Activated CD8-positive, alpha-beta memory T cell treated with anti-CD3 and anti-CD28 coated beads, Interleukin-2, amount 10 ng/mL, durations not matched to agents 7 days and 5 days (primary cell): Measurements from ENCODE around the gene RABGGTA. TPM values are rescaled to one million over a fixed set of nuclear protein-coding genes. Genes with fewer than 3 reads are reported as not detected.
A peak's percentile ranks its signal among the peaks of the same experiment; 100 is the strongest.

Experiments
- ATAC-seq: fragments of 150-1000 bp; cut with Tn5 transposase; one replicate; pipeline ENCODE4 v1.10.0; 2021; ENCODE audit warnings: moderate library complexity
- CTCF ChIA-PET: fragments of 350-600 bp; sonication (Branson Sonifier 250); formaldehyde crosslinking; loops from one replicate; lab custom pipeline; 2021; ENCODE audit warnings: antibody characterized with exemption; lab: Charles Lee
- DNase-seq: peaks from one replicate; pipeline ENCODE4 v3.0.0-alpha.2; 2020
- H3K27ac Mint-ChIP-seq: one replicate; pipeline ENCODE4 v1.8.0; 2021; ENCODE audit warnings: mild to moderate bottlenecking, mixed read lengths
- H3K27me3 Mint-ChIP-seq: one replicate; pipeline ENCODE4 v1.8.0; 2021; ENCODE audit warnings: mixed read lengths
- H3K36me3 Mint-ChIP-seq: one replicate; pipeline ENCODE4 v1.8.0; 2021; ENCODE audit warnings: mild to moderate bottlenecking, mixed read lengths
- H3K4me1 Mint-ChIP-seq: one replicate; pipeline ENCODE4 v1.8.0; 2021; ENCODE audit warnings: mixed read lengths
- H3K4me3 Mint-ChIP-seq: one replicate; pipeline ENCODE4 v1.8.0; 2021; ENCODE audit warnings: mild to moderate bottlenecking, moderate library complexity, mixed read lengths
- H3K9me3 Mint-ChIP-seq: one replicate; pipeline ENCODE4 v1.8.0; 2022; ENCODE audit warnings: low read depth, mixed read lengths
- total RNA-seq, 2 experiments: library from RNA; stranded (reverse); gene quantifications; one replicate each; pipeline ENCODE4 v1.2.3, GENCODE V29; 2021

RABGGTA gene
- total RNA-seq, 2 experiments from 2014 or later = 34.3 to 44.6 TPM

- Mint-ChIP-seq H3K4me3 (no peak overlapping the region), H3K27ac (no peak overlapping the region), H3K27me3 (no peaks in the 10 kb centered on the region), H3K4me1 (peaks cover 75% of the 10 kb centered on the region), H3K9me3 (no peaks in the 10 kb centered on the region), H3K36me3 (peaks cover 57% of the 10 kb centered on the region)
- no peak for ATAC-seq
- no peak for DNase-seq
- CTCF ChIA-PET = interaction anchor here (1.5 to 21.6 kb wide), 4 partner anchors 9 to 93 kb away, joined by 7 to 541 read pairs (median 60); partner anchors contain the start of genes ADCY4, CIDEB, DHRS1 and LTB4R
These were observed 33.9 kb downstream of the RABGGTA start for GRCh38 chr14:24237463-24237955.

GRCh38 chr14:24236689-24237462 is 34.5 kb downstream of the RABGGTA start:
- Mint-ChIP-seq H3K4me3 (no peak overlapping the region), H3K36me3 (peaks cover 57% of the 10 kb centered on the region), H3K27me3 (no peaks in the 10 kb centered on the region), H3K27ac (no peak overlapping the region), H3K9me3 (no peaks in the 10 kb centered on the region), H3K4me1 (peaks cover 72% of the 10 kb centered on the region)
- ATAC-seq (no peak), DNase-seq (no peak)
- CTCF ChIA-PET = interaction anchor here (1.5 to 21.6 kb wide), 3 partner anchors 10 to 67 kb away, joined by 7 to 541 read pairs (median 7); partner anchors contain the start of genes CIDEB, DHRS1, LTB4R and LTB4R2

GRCh38 chr14:24235804-24236688 is 35.4 kb downstream of the RABGGTA start:
- no peaks in the 10 kb centered on the region for H3K9me3 Mint-ChIP-seq
- CTCF ChIA-PET = interaction anchor here (1.5 to 21.6 kb wide), 6 partner anchors 20 to 75 kb away, joined by 3 to 541 read pairs (median 6); partner anchors contain the start of genes CIDEB, DHRS1, IRF9 and LTB4R
- peaks cover 55% of the 10 kb centered on the region for H3K36me3 Mint-ChIP-seq
- H3K27ac Mint-ChIP-seq = no peak overlapping the region
- DNase-seq (no peak), ATAC-seq (no peak)
- H3K4me1 Mint-ChIP-seq = peaks cover 71% of the 10 kb centered on the region
- no peak overlapping the region for H3K4me3 Mint-ChIP-seq
- H3K27me3 Mint-ChIP-seq = no peaks in the 10 kb centered on the region

GRCh38 chr14:24234095-24235005 is 37.0 kb downstream of the RABGGTA start:
- H3K4me1 Mint-ChIP-seq = peaks cover 62% of the 10 kb centered on the region
- no peaks in the 10 kb centered on the region for H3K9me3 Mint-ChIP-seq
- no peak for ATAC-seq
- CTCF ChIA-PET = interaction anchor here (1.0 to 21.6 kb wide), 10 partner anchors 8 to 202 kb away, joined by 3 to 541 read pairs (median 6); partner anchors contain the start of genes CIDEB, DHRS1, EMC9 and IRF9
- H3K36me3 Mint-ChIP-seq = peaks cover 44% of the 10 kb centered on the region
- H3K27me3 Mint-ChIP-seq = no peaks in the 10 kb centered on the region
- H3K4me3 Mint-ChIP-seq = peak overlapping the region; percentile 84
- no peak for DNase-seq
- peak overlapping the region; percentile 45 for H3K27ac Mint-ChIP-seq

- H3K4me1 Mint-ChIP-seq = peaks cover 57% of the 10 kb centered on the region
- DNase-seq (no peak), ATAC-seq (no peak)
- peak overlapping the region; percentile 84 for H3K4me3 Mint-ChIP-seq
- H3K27me3 Mint-ChIP-seq = no peaks in the 10 kb centered on the region
- CTCF ChIA-PET = interaction anchor here (1.9 to 21.6 kb wide), 3 partner anchors 9 to 100 kb away, joined by 6 to 541 read pairs (median 21); partner anchors contain the start of genes CIDEB, DHRS1, LTB4R and LTB4R2
- peak overlapping the region; percentile 95 for H3K27ac Mint-ChIP-seq
- H3K9me3 Mint-ChIP-seq = no peaks in the 10 kb centered on the region
- H3K36me3 Mint-ChIP-seq = peaks cover 36% of the 10 kb centered on the region
These were observed 37.9 kb downstream of the RABGGTA start for GRCh38 chr14:24233538-24233866.

GRCh38 chr14:24232645-24233537 is 38.5 kb downstream of the RABGGTA start, which contains the start of gene GMPR2:
Gene GMPR2 (plus strand): TSS chr14:24232929. CDS start chr14:24233254, 325 bp downstream.
- Mint-ChIP-seq H3K27ac (peak within 1 kb of the TSS; percentile 95), H3K4me1 (peaks cover 54% of the 10 kb centered on the region), H3K36me3 (peaks cover 31% of the 10 kb centered on the region), H3K9me3 (no peaks in the 10 kb centered on the region), H3K4me3 (peak within 1 kb of the TSS; percentile 84), H3K27me3 (no peaks in the 10 kb centered on the region)
- peak; percentile 54 for DNase-seq
- peak; percentile 57 for ATAC-seq
- CTCF ChIA-PET = interaction anchor here (1.0 to 21.6 kb wide), 4 partner anchors 10 to 101 kb away, joined by 3 to 541 read pairs (median 14); partner anchors contain the start of genes CIDEB, DHRS1, IRF9 and LTB4R

- Mint-ChIP-seq H3K27me3 (no peaks in the 10 kb centered on the region), H3K4me3 (peak within 1 kb of the TSS; percentile 84), H3K9me3 (no peaks in the 10 kb centered on the region), H3K27ac (peak within 1 kb of the TSS; percentile 95), H3K4me1 (peaks cover 53% of the 10 kb centered on the region), H3K36me3 (peaks cover 29% of the 10 kb centered on the region)
- CTCF ChIA-PET = interaction anchor here (1.0 to 21.6 kb wide), 4 partner anchors 10 to 101 kb away, joined by 3 to 541 read pairs (median 14); partner anchors contain the start of genes CIDEB, DHRS1, IRF9 and LTB4R
- DNase-seq (peak; percentile 94), ATAC-seq (peak; percentile 85)
These were observed 39.2 kb downstream of the RABGGTA start, which contains the start of gene NEDD8 for GRCh38 chr14:24232121-24232644. Gene NEDD8 (minus strand): TSS chr14:24232367. CDS start chr14:24232267, 100 bp downstream.

- no peaks in the 10 kb centered on the region for H3K9me3 Mint-ChIP-seq
- DNase-seq (peak; percentile 65), ATAC-seq (peak; percentile 26)
- H3K27me3 Mint-ChIP-seq = no peaks in the 10 kb centered on the region
- H3K4me1 Mint-ChIP-seq = peaks cover 55% of the 10 kb centered on the region
- CTCF ChIA-PET = interaction anchor here (0.6 to 1.7 kb wide), 6 partner anchors 11 to 166 kb away, joined by 3 to 12 read pairs (median 4); partner anchors contain the start of genes MDP1 and TINF2
- H3K27ac Mint-ChIP-seq = peak overlapping the region; percentile 95
- H3K36me3 Mint-ChIP-seq = peaks cover 27% of the 10 kb centered on the region
- H3K4me3 Mint-ChIP-seq = peak overlapping the region; percentile 84
These were observed 39.9 kb downstream of the RABGGTA start for GRCh38 chr14:24231263-24232120.

- Mint-ChIP-seq H3K9me3 (no peaks in the 10 kb centered on the region), H3K27ac (no peak overlapping the region), H3K4me1 (peaks cover 40% of the 10 kb centered on the region), H3K4me3 (no peak overlapping the region), H3K27me3 (no peaks in the 10 kb centered on the region), H3K36me3 (peaks cover 13% of the 10 kb centered on the region)
- CTCF ChIA-PET = interaction anchor here (0.7 to 2.7 kb wide), 7 partner anchors 9 to 203 kb away, joined by 3 to 13 read pairs (median 3); partner anchors contain the start of gene TINF2
- no peak for DNase-seq
- ATAC-seq = no peak
These were observed 42.5 kb downstream of the RABGGTA start for GRCh38 chr14:24228902-24229301.

- CTCF ChIA-PET = interaction anchor here (1.7 to 2.7 kb wide), 2 partner anchors 10 to 16 kb away, joined by 6 to 13 read pairs; partner anchors contain the start of genes MDP1 and TINF2
These were observed 44.9 kb downstream of the RABGGTA start for GRCh38 chr14:24226473-24226872.

More at GRCh38 chr14:24226473-24226872, 44.9 kb downstream of the RABGGTA start:
- no peaks in the 10 kb centered on the region for H3K27me3 Mint-ChIP-seq
- H3K36me3 Mint-ChIP-seq = peaks cover 13% of the 10 kb centered on the region
- peaks cover 31% of the 10 kb centered on the region for H3K4me1 Mint-ChIP-seq
- H3K4me3 Mint-ChIP-seq = no peak overlapping the region
- ATAC-seq (no peak), DNase-seq (no peak)
- no peak overlapping the region for H3K27ac Mint-ChIP-seq
- H3K9me3 Mint-ChIP-seq = no peaks in the 10 kb centered on the region
